ENCODE measurements around the gene PERM1. TPM values are rescaled to one million over a fixed set of nuclear protein-coding genes. Genes with fewer than 3 reads are reported as not detected.

PERM1 gene
- total and polyA plus RNA-seq, 9 of the 15 experiments (the other 6 are each of a cell fraction or from before 2014, with no cell fraction given), result not detected

GRCh38 chr1:998995-999724, 17.3 kb upstream of the PERM1 start (continued):
- TF ChIP-seq FOXK1 (CRISPR knock-in tag; IDR thresholded peaks at IDR 0.05; ENCODE audit: borderline replicate concordance) (no peak), DEAF1 (CRISPR knock-in tag; IDR thresholded peaks at IDR 0.05) (no peak), U2AF2 (optimal IDR thresholded peaks at IDR 0.05; ENCODE audit: low read depth, low read length) (no peak), PHB2 (IDR thresholded peaks at IDR 0.05; ENCODE audit: low read depth) (no peak), KHSRP (IDR thresholded peaks at IDR 0.05) (no peak), ATF4 (CRISPR knock-in tag; IDR thresholded peaks at IDR 0.05) (no peak), HDAC2 (IDR thresholded peaks at IDR 0.05) (no peak), SP1 (CRISPR knock-in tag; IDR thresholded peaks at IDR 0.05) (no peak), VEZF1 (CRISPR knock-in tag; IDR thresholded peaks at IDR 0.05) (peak; percentile 43), POU5F1 (IDR thresholded peaks at IDR 0.05; ENCODE audit: borderline replicate concordance, low read depth, low read length, partially characterized antibody) (no peak), ATF1 (CRISPR knock-in tag; IDR thresholded peaks at IDR 0.05) (no peak), ATF1 (tag; IDR thresholded peaks at IDR 0.05) (no peak; the same call in none of the 2 replicates), NFE2 (IDR thresholded peaks at IDR 0.05; ENCODE audit: low read depth) (no peak), ARID2 (IDR thresholded peaks at IDR 0.05) (no peak), SP2 (IDR thresholded peaks at IDR 0.05; ENCODE audit: extremely low read depth, low read depth, low read length, poor library complexity, severe bottlenecking) (no peak), KDM5B (IDR thresholded peaks at IDR 0.05; ENCODE audit: insufficient replicate concordance, low read depth, low read length) (peak; percentile 10), BRF1 (IDR thresholded peaks at IDR 0.05; ENCODE audit: borderline replicate concordance, extremely low read depth, insufficient read length) (no peak), SRSF7 (optimal IDR thresholded peaks at IDR 0.05; ENCODE audit: low read depth, low read length) (no peak), GABPB1 (CRISPR knock-in tag; IDR thresholded peaks at IDR 0.05) (peak; percentile 21; the same call in 1 of the 2 replicates), ELK3 (CRISPR knock-in tag; IDR thresholded peaks at IDR 0.05) (no peak), DACH1 (IDR thresholded peaks at IDR 0.05; ENCODE audit: partially characterized antibody) (peak; percentile 11), ZNF146 (CRISPR knock-in tag; IDR thresholded peaks at IDR 0.05; ENCODE audit: unreplicated experiment) (no peak)

Measured in K562 (cell line).